SHP77 (cell line): ENCODE measurements around the gene EXOC1L.

Experiments
- DNase-seq, 2 experiments: peaks; one replicate each; lab custom pipeline; 2025; lab: John Stamatoyannopoulos, UW

EXOC1L gene, protein sequence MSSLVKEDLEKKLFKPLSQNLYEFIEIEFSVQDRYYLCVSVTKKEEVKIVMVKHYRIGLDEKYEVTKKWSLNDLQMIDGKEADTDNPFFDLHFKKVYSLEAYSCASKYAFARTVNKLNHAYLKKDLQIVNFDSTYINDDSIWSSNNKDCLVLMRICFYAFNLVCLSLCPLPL

GRCh38 chr4:55819634-55820033 lies at the start of gene EXOC1L:
Gene EXOC1L, plus strand, starts transcription at chr4:55819790. Its CDS starts 237 bp downstream, at chr4:55820027.
- no peak for DNase-seq

GRCh38 chr4:55770662-55771061 lies 48.9 kb upstream of the EXOC1L start:
- no peak for DNase-seq

- no peak for DNase-seq
These were observed 38.2 kb upstream of the EXOC1L start for GRCh38 chr4:55781341-55781740.

DNA sequence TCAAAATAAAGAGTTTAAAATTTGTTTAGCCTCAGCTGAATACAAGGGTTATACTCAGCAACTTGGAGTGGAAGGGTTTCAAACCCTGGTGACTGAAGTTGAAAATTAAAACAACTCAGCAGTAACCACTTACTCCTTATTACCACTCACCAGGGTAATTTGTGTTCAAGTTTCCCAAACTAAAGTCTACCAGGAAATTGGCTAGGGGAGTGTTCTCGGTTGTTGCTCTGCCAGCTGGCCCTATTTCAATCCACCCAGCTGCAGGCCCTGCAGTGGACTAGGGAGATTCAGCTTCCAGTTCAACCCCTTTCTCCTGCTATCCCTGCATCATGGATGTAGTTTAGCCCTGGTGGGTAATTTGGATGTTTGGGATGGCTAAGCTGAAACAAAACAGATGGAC lies 37.8 kb upstream of the EXOC1L start:
- DNase-seq = no peak

DNA sequence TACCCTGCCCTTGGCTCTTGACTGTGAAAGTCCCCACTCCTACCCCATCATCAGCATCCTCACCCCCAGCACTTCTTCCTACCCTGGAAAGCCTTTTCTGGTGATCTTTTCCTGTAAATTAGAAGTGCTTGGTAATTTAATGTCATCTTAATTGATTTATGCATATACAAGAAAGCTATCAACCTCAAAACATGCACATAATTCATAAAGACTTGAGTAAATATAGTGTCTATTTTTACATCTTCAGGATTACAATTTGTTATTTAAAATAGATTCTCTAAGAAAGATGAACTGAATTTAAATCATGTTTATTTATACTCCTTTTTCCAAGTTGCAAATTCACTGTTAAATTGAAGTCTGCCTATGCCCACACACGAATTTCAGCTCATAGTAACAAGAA lies 36.0 kb upstream of the EXOC1L start:
- DNase-seq = no peak

GRCh38 chr4:55784747-55785146 lies 34.8 kb upstream of the EXOC1L start:
- DNase-seq = no peak

- no peak for DNase-seq
These were observed 27.9 kb upstream of the EXOC1L start for GRCh38 chr4:55791666-55792065.

GRCh38 chr4:55793479-55793878 lies 26.1 kb upstream of the EXOC1L start:
- DNase-seq = no peak

DNA sequence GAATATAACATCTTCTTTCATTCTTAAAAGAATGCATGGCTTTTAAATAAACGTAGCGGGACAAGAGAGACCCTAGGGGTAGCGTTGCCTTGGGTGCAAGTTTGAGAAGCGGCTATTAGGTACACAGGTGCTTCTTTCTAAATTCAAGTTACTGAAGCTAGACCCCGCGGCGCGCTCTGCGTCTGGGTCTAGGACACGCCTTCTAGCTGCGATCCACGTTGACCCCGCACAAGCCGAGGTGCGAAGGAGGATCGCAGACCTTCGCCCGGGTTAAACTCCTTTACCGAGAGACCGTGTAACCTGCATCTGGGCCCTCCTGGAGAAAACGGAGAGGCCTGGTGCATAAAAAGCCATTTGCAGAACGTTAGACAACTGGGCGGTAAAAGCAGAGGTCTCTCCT lies 25.5 kb upstream of the EXOC1L start:
- DNase-seq = no peak

- DNase-seq = no peak
These were observed 24.2 kb upstream of the EXOC1L start for GRCh38 chr4:55795341-55795740.

DNA sequence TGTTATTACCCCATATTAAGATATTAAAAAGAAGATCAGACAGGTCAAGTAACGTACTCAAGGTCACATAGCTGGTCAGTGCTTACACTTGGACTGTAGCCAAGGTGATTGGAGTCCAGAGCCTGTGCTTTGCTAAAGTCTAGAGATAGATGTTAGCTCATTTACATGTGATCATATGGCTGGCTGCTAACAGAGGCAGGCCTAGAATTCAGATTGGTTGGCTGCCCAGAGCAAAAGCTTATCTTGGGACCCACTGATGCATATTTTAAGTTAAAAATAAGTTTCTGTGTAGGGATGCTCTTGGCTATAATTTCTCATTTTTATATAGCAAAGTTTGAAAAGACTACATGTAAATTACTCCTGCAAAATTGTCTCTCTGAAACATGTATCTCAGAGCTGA lies 18.1 kb upstream of the EXOC1L start:
- DNase-seq = no peak

- DNase-seq = no peak
These were observed 12.0 kb upstream of the EXOC1L start for GRCh38 chr4:55807556-55807955.

DNA sequence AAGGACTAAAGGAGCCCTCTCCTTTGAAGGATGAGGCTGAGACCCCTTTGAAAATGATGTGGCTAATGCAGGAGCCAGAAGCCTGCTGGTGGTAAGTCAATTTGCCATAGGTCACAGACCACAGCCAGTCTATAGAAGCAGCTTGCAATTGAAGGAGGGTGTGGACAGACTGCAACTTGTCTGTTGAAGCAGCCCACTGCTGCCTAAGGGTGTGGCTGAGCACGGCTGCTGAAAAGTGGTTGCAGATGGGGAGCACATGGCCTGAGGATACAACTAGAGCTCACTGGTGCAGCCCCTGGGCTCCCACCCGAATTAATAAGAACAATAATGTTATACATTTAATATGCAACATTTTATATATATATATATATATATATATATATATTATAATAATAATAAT lies 11.4 kb upstream of the EXOC1L start:
- no peak for DNase-seq

- no peak for DNase-seq
These were observed 11.0 kb upstream of the EXOC1L start for GRCh38 chr4:55808632-55809031.

DNA sequence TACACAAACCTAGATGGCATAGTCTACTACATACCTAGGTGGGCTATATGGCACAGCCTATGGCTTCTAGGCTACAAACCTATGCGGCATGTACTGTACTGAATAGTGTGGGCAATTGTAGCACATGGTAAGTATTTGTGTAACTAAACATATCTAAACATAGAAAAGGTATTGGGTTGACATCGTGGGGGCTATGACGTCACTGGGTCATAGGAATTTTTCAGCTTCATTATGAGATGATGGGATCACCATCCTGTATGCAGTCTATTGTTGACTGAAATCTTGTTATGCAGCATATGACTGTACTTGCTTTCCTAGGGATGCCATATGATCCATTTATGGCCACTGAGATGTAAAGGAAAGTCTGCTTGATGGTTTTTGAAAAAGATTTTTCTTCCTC lies 1.9 kb upstream of the EXOC1L start:
- DNase-seq = no peak

GRCh38 chr4:55820279-55820678 lies 689 bp downstream of the EXOC1L start:
- no peak for DNase-seq

- DNase-seq = no peak
These were observed 2.7 kb downstream of the EXOC1L start for GRCh38 chr4:55822329-55822728.

- DNase-seq = no peak
These were observed 5.3 kb downstream of the EXOC1L start for GRCh38 chr4:55824865-55825264.

DNA sequence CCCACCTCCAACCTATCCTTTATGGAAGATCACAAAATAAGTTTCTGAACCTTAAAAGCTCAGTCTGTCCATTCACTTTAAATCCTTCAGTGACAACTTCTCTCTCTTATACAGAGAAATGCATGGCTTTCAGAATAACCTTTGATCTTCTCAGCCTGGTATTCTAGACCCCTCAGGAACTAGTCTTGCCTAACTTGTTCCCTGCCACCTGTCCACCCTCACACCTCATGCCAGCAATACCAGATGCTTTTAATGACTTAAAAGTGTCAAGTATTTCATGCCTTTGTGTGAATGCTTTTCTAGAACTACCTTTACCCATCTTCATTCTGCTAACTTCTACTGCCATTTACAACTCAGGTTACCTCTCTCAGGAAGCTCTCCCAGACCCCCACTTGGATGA lies 7.4 kb downstream of the EXOC1L start:
- no peak for DNase-seq

- no peak for DNase-seq
These were observed 8.0 kb downstream of the EXOC1L start for GRCh38 chr4:55827582-55827981.

DNA sequence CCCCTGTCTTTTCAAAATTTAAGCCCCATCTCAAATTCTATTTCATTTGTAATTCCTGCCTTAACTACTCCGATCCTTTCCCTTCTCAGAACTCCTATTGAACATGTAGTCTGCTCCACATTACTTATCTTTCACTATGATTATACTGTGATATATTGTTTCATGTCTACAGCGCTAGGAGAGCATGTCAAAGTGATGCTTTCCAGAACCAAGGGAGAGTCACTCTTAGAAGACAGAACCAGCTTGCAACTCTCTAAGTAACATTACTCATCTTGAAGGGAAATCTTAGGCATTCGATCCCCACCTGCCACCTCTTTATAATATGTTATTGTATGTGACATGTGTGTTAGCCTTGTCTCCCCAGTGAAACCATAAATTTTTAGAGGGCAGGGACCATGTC lies 10.5 kb downstream of the EXOC1L start:
- DNase-seq = no peak

DNA sequence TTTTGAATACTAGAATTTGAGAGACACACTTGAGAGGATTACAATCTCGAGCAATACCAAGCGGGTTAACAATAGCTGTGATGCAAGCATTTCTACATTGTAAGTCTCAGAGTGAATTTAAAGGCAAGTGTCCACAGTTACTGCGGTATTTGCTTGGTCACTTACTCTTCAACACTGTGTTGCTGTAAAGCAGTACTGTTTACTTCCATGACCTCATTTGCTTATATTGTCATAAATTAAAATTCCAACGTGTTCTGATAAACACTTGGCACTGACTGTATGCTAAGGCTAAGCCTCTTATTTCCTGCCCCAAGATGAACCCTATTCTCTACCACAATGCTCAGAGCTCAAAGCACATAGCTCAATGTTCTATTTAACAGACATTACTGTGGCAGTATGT lies 11.1 kb downstream of the EXOC1L start:
- DNase-seq = no peak

DNA sequence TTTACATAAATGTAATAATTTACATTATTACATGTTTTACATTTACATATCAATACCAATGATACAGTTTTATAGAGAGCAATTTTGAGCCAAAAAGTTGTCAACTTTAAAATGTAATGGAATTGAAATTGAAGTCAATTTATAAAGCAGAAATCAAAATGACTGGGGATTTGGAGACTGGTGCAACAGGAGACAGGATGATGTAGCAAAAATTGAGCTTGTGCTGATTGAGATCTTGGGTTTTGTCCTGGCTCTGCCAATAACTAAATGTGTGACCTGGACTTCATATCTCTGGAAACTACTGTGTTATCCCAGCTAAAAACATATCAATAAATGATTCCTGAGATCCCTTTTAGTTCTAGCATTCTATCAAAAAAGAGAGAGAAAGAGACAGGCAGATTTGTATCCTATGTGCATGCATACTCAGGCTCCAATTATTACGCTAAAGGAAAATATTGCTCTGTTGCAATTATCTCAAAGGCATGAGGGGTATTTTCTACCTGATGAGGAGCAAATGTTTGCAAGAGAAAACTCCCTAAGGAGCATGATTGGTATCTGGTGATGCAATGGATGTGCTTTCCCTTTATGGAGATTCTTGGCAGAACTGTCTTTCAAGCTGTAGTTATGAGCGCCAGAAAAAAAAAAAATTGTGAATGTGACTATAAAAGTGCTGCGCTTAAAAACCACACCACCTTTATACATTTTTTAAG lies 14.7 kb downstream of the EXOC1L start:
- no peak for DNase-seq

DNA sequence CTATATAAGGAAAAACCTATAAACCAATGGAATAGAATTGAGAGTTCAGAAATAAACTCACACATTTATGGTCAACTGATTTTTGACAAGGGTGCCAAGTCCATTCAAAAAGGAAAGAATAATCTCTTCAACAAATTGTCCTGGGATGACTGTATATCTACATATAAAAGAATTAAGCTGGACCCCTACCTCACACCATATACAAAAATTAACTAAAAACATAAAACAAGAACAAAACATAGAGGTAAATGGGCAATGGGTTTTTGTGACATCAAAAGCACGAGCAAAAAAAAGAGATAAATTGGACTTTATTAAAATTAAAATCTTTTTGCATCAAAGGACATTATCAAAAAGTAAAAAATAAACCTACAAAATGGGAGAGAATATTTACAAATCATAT lies 18.3 kb downstream of the EXOC1L start:
- no peak for DNase-seq
